Spleen (tissue), 11 donors: ENCODE results near the gene CACNA2D3. TPM values are rescaled to one million over a fixed set of nuclear protein-coding genes. Genes with fewer than 3 reads are reported as not detected.

Source experiments
- DNase-seq: peaks from one replicate; pipeline ENCODE4 v3.0.0-alpha.2; 2020
- H3K27ac ChIP-seq, 8 donors: fragments of 200-600 bp; sonication (generic) in 7 of 8; 1 replicate in 4 of 8; 2 replicates in 4 of 8; pipeline versions ENCODE4 v1.5.0 to v1.8.0; 2016 to 2021; ENCODE audit warnings: inconsistent platforms in 4 of 8, mild to moderate bottlenecking in 4 of 8, moderate library complexity in 1 of 8
- H3K27me3 ChIP-seq, 7 donors: fragments of 200-600 bp; sonication (generic) in 6 of 7; replicated peaks in 1 of 7; 1 replicate in 4 of 7; 2 replicates in 3 of 7; pipeline versions ENCODE4 v1.5.0 to v1.8.0; 2016 to 2021; ENCODE audit warnings: inconsistent platforms in 3 of 7, mild to moderate bottlenecking in 1 of 7
- H3K36me3 ChIP-seq, 6 donors: fragments of 200-600 bp; sonication (generic) in 5 of 6; 1 replicate in 4 of 6; 2 replicates in 2 of 6; pipeline versions ENCODE4 v1.5.0 to v1.8.0; 2016 to 2021; ENCODE audit warnings: inconsistent platforms in 2 of 6
- H3K4me1 ChIP-seq, 6 donors: fragments of 200-600 bp; sonication (generic) in 5 of 6; 1 replicate in 3 of 6; 2 replicates in 3 of 6; pipeline versions ENCODE4 v1.5.0 to v1.8.0; 2016 to 2021; ENCODE audit warnings: inconsistent platforms in 3 of 6
- H3K4me3 ChIP-seq, 8 donors: fragments of 200-600 bp; sonication (generic) in 7 of 8; 1 replicate in 4 of 8; 2 replicates in 4 of 8; pipeline versions ENCODE4 v1.5.0 to v1.8.0; 2016 to 2021; ENCODE audit warnings: inconsistent platforms in 4 of 8, mild to moderate bottlenecking in 4 of 8, moderate library complexity in 2 of 8
- H3K9me3 ChIP-seq, 8 donors: fragments of 200-600 bp; sonication (generic) in 7 of 8; 1 replicate in 4 of 8; 2 replicates in 4 of 8; pipeline versions ENCODE4 v1.5.0 to v1.8.0; 2016 to 2021; ENCODE audit warnings: inconsistent platforms in 4 of 8
- CTCF ChIP-seq, 11 experiments: fragments of 200-600 bp in 7 of 11; fragments of 450-650 bp in 4 of 11; sonication (generic) in 4 of 11; IDR thresholded peaks in 8 of 11; conservative IDR thresholded peaks in 3 of 11; 1 replicate in 7 of 11; 2 replicates in 4 of 11; pipeline versions ENCODE4 v1.4.0 to v1.8.0; 2016 to 2021; ENCODE audit warnings: antibody characterized with exemption in 11 of 11, inconsistent platforms in 4 of 11, mild to moderate bottlenecking in 1 of 11
- POLR2A ChIP-seq, 3 donors: fragments of 450-650 bp; IDR thresholded peaks; one replicate each; pipeline ENCODE4 v1.5.1; 2017; ENCODE audit warnings: antibody characterized with exemption in 3 of 3, mild to moderate bottlenecking in 1 of 3
- POLR2AphosphoS5 ChIP-seq, 3 donors: sonication (generic); formaldehyde crosslinking; IDR thresholded peaks; one replicate each; pipeline ENCODE4 v1.5.1; 2017; ENCODE audit warnings: antibody characterized with exemption in 3 of 3
- WGBS, 5 donors: extraction: QIAGEN DNeasy Blood & Tissue Kit in 3 of 5; methylation state at CpG; one replicate each; pipeline versions ENCODE4 v1.1.5 to v1.1.7; 2013 to 2018; 5-methylcytosine and 5-hydroxymethylcytosine counted together
- intact Hi-C: fragments of 100-400 bp; cut with DNase I; formaldehyde crosslinking; loops from one replicate; pipeline ENCODE4 v1.15.0; 2023; ENCODE audit warnings: low total_unique reads
- polyA plus RNA-seq, 3 donors: library from polyadenylated mRNA; stranded (reverse); fragments of 200-250 nt; gene quantifications; one replicate each; pipeline ENCODE4 v1.2.1, GENCODE V29; 2013
- total RNA-seq, 7 donors: library from RNA; depleted of rRNA in 3 of 7; stranded (reverse); fragments of >200 nt in 3 of 7; fragmentation: NEBNext Ultra II Directional in 4 of 7; extraction: Animal tissue kit (Norgen Biotek cat#: 25700) in 4 of 7; gene quantifications; one replicate each; pipeline versions ENCODE4 v1.1.0 to v1.2.1, GENCODE V29; 2016 to 2021
- donor health status: healthy with polysubstance abuse.
- donor health status: DM: no; HTN: no; CAD: no; lungs with moderate emphysema.
- donor health status: DM: no; HTN: no; CAD: no.
- donor health status: Bipolar disorder and iron deficiency.
- donor health status: healthy.
- donor health status: DM: no; HTN: no; CAD: no.
- donor health status: DM: yes; HTN: yes; CAD: no.

Gene CACNA2D3
- total and polyA plus RNA-seq, 10 donors = 0.83 to 4.9 (median 2.9) TPM

GRCh38 chr3:54344601-54345231 lies 222.4 kb downstream of the CACNA2D3 start:
- WGBS, 5 donors = 71 to 84% (median 79%) methylated on average over 8 of the region's 8 CpGs
- peaks cover 0 to 10% (median 3%) of the 10 kb centered on the region in 6 donors for H3K4me1 ChIP-seq
- H3K36me3 ChIP-seq = no peaks in the 10 kb centered on the region
- TF ChIP-seq POLR2A (IDR thresholded peaks at IDR 0.05) (no peak), CTCF (IDR thresholded peaks at IDR 0.05 in 8 of 11, conservative IDR thresholded peaks at IDR 0.05 in 3 of 11) (no peak), POLR2AphosphoS5 (IDR thresholded peaks at IDR 0.05) (no peak)
- peaks cover 0 to 11% (median 0%) of the 10 kb centered on the region in 7 donors for H3K27me3 ChIP-seq
- intact Hi-C loops = no loop called here
- DNase-seq = no peak
- H3K9me3 ChIP-seq = no peaks in the 10 kb centered on the region
- H3K4me3 ChIP-seq = no peak overlapping the region
- H3K27ac ChIP-seq = no peak overlapping the region

GRCh38 chr3:54345847-54346375 lies 223.6 kb downstream of the CACNA2D3 start:
- Histone ChIP-seq H3K27me3 (peaks cover 0 to 11% (median 0%) of the 10 kb centered on the region in 7 donors), H3K9me3 (no peaks in the 10 kb centered on the region), H3K36me3 (no peaks in the 10 kb centered on the region), H3K4me1 (peaks cover 0 to 10% (median 3%) of the 10 kb centered on the region in 6 donors), H3K4me3 (no peak overlapping the region), H3K27ac (no peak overlapping the region)
- WGBS, 5 donors = 76 to 84% (median 82%) methylated on average over 5 of the region's 5 CpGs
- no peak for TF ChIP-seq POLR2AphosphoS5 (IDR thresholded peaks at IDR 0.05)
- DNase-seq = no peak
- intact Hi-C loops = no loop called here

- Histone ChIP-seq H3K4me1 (peaks cover 0 to 10% (median 3%) of the 10 kb centered on the region in 6 donors), H3K27me3 (peaks cover 0 to 11% (median 0%) of the 10 kb centered on the region in 7 donors), H3K27ac (no peak overlapping the region), H3K9me3 (no peaks in the 10 kb centered on the region), H3K4me3 (no peak overlapping the region), H3K36me3 (no peaks in the 10 kb centered on the region)
- DNase-seq = no peak
- intact Hi-C loops = no loop called here
- TF ChIP-seq CTCF (IDR thresholded peaks at IDR 0.05 in 8 of 11, conservative IDR thresholded peaks at IDR 0.05 in 3 of 11) (no peak), POLR2A (IDR thresholded peaks at IDR 0.05) (no peak), POLR2AphosphoS5 (IDR thresholded peaks at IDR 0.05) (no peak)
- 86 to 96% (median 92%) methylated on average over 3 of the region's 3 CpGs for WGBS, 5 donors
These were observed 224.7 kb downstream of the CACNA2D3 start for GRCh38 chr3:54347060-54347459.

- Histone ChIP-seq H3K4me3 (no peak overlapping the region), H3K27ac (no peak overlapping the region), H3K36me3 (no peaks in the 10 kb centered on the region), H3K4me1 (peaks cover 0 to 5% (median 2%) of the 10 kb centered on the region in 6 donors), H3K9me3 (no peaks in the 10 kb centered on the region), H3K27me3 (peaks cover 0 to 7% (median 0%) of the 10 kb centered on the region in 7 donors)
- no peak for DNase-seq
- intact Hi-C loops = no loop called here
- 59 to 77% (median 67%) methylated on average over 2 of the region's 2 CpGs for WGBS, 5 donors
- TF ChIP-seq CTCF (IDR thresholded peaks at IDR 0.05 in 8 of 11, conservative IDR thresholded peaks at IDR 0.05 in 3 of 11) (no peak), POLR2AphosphoS5 (IDR thresholded peaks at IDR 0.05) (no peak), POLR2A (IDR thresholded peaks at IDR 0.05) (no peak)
These were observed 225.6 kb downstream of the CACNA2D3 start for GRCh38 chr3:54347933-54348332.
